Panc1 (cell line): ENCODE results near the gene GABARAP. TPM values are rescaled to one million over a fixed set of nuclear protein-coding genes. Genes with fewer than 3 reads are reported as not detected.

ENCODE experiments used
- ATAC-seq: fragments of 200-7000 bp; cut with Tn5 transposase; 2 replicates; pipeline ENCODE4 v1.9.1; 2020; ENCODE audit warnings: mild to moderate bottlenecking, moderate library complexity
- BruUV-seq: library from RNA; stranded (reverse); fragments of 400-500 nt; replicated peaks from 2 replicates; lab custom pipeline; 2021; lab: Mats Ljungman, UMichigan
- CTCF ChIA-PET: fragments of 300-600 bp; sonication (Branson Sonifier 250); formaldehyde crosslinking; loops from one replicate; lab custom pipeline; 2022; ENCODE audit warnings: antibody characterized with exemption; lab: Charles Lee
- POLR2A ChIA-PET: fragments of 300-600 bp; sonication (Branson Sonifier 250); formaldehyde crosslinking; loops from one replicate; lab custom pipeline; 2022; ENCODE audit warnings: antibody characterized with exemption; lab: Charles Lee
- DNase-seq: peaks from one replicate; pipeline ENCODE4 v3.0.0-alpha.2; 2010; ENCODE audit warnings: low read depth, low spot score
- H3K27ac ChIP-seq: 2 replicates; pipeline ENCODE4 v1.5.1; 2011; ENCODE audit warnings: mild to moderate bottlenecking, low read length, inconsistent platforms
- H3K27me3 ChIP-seq: fragments of 200-500 bp; sonication (Bioruptor generic); 2 replicates; pipeline ENCODE4 v1.6.0; 2014; ENCODE audit warnings: low read length, inconsistent platforms; ENCODE audit not compliant: control insufficient read depth, insufficient read depth
- H3K36me3 ChIP-seq: fragments of 200-500 bp; sonication (Bioruptor generic); 2 replicates; pipeline ENCODE4 v1.5.1; 2014; ENCODE audit warnings: inconsistent platforms, mild to moderate bottlenecking, low read length, moderate library complexity; ENCODE audit not compliant: control insufficient read depth, insufficient read depth
- H3K4me1 ChIP-seq: 2 replicates; pipeline ENCODE4 v1.5.1; 2011; ENCODE audit warnings: inconsistent platforms, mild to moderate bottlenecking, low read length, moderate library complexity; ENCODE audit not compliant: control insufficient read depth, insufficient read depth
- H3K4me3 ChIP-seq, 2 experiments: 2 replicates each; pipeline ENCODE4 v1.5.1; 2011 to 2012; ENCODE audit warnings: low read depth in 2 of 2, low read length in 2 of 2, mild to moderate bottlenecking in 2 of 2, inconsistent platforms in 1 of 2, moderate library complexity in 1 of 2
- H3K9me3 ChIP-seq: fragments of 200-500 bp; sonication (Bioruptor generic); 2 replicates; pipeline ENCODE4 v1.5.1; 2014; ENCODE audit warnings: low read depth, mild to moderate bottlenecking, inconsistent platforms, low read length, moderate library complexity; ENCODE audit not compliant: control insufficient read depth, insufficient read depth
- CTCF ChIP-seq: fragments of 450-650 bp; IDR thresholded peaks from 2 replicates; pipeline ENCODE4 v1.5.1; 2017; ENCODE audit warnings: mild to moderate bottlenecking
- POLR2AphosphoS5 ChIP-seq: IDR thresholded peaks from 2 replicates; pipeline ENCODE4 v1.6.1; 2012; ENCODE audit warnings: mild to moderate bottlenecking, low read depth, low read length, moderate library complexity
- REST ChIP-seq, 2 experiments: IDR thresholded peaks; 2 replicates each; pipeline ENCODE4 v1.6.1; 2011 to 2012; ENCODE audit warnings: low read depth in 2 of 2, control low read depth in 1 of 2, low read length in 1 of 2, mild to moderate bottlenecking in 1 of 2, moderate library complexity in 1 of 2; ENCODE audit not compliant: insufficient read depth in 1 of 2
- SIN3A ChIP-seq: IDR thresholded peaks from 2 replicates; pipeline ENCODE4 v1.6.1; 2012; ENCODE audit warnings: low read depth, mild to moderate bottlenecking, low read length, moderate library complexity, borderline replicate concordance; ENCODE audit not compliant: insufficient read depth
- TCF7L2 ChIP-seq: IDR thresholded peaks from 2 replicates; pipeline ENCODE4 v1.6.1; 2011; ENCODE audit warnings: mild to moderate bottlenecking, low read depth, low read length, inconsistent platforms
- in situ Hi-C: cut with HindIII; loops from 2 replicates; pipeline ENCODE4 v1.10.0; 2016; ENCODE audit warnings: low sequenced_read_pairs, low pct_unique_long_range_greater_than_20kb
- intact Hi-C: fragments of 100-400 bp; cut with micrococcal nuclease; formaldehyde crosslinking; loops from one replicate; pipeline ENCODE4 v1.10.0; 2022; ENCODE audit not compliant: unreplicated experiment
- total RNA-seq: library from RNA; stranded (reverse); gene quantifications from one replicate; pipeline ENCODE4 v1.2.1, GENCODE V29; 2021; ENCODE audit not compliant: unreplicated experiment

GABARAP gene
- total RNA-seq, 1 experiment from 2014 or later: 289 TPM

GRCh38 chr17:7196651-7197401 lies 45.4 kb downstream of the GABARAP start:
- ATAC-seq (no peak), DNase-seq (no peak)
- Histone ChIP-seq H3K36me3 (no peaks in the 10 kb centered on the region; the same call in 1 of the 2 replicates), H3K4me3 (no peak overlapping the region), H3K27me3 (no peaks in the 10 kb centered on the region), H3K27ac (no peak overlapping the region), H3K9me3 (no peaks in the 10 kb centered on the region), H3K4me1 (no peaks in the 10 kb centered on the region)
- BruUV-seq: no TSS peak
- POLR2A ChIA-PET: interaction anchor here (0.8 kb wide), 1 partner anchor 21 kb away, joined by 6 read pairs; no protein-coding TSS in a partner anchor
- in situ Hi-C loops (no loop called here), intact Hi-C loops (no loop called here)
- CTCF ChIA-PET: no interaction called here
- TF ChIP-seq REST (IDR thresholded peaks at IDR 0.05; ENCODE audit: insufficient read depth in 1 of 2, low read depth in 2 of 2, low read length in 1 of 2) (no peak), TCF7L2 (no peak), POLR2AphosphoS5 (no peak)

GRCh38 chr17:7195971-7196370 lies 46.3 kb downstream of the GABARAP start:
- DNase-seq (no peak), ATAC-seq (no peak)
- intact Hi-C loops: no loop called here
- no peaks in the 10 kb centered on the region for H3K27me3 ChIP-seq
- POLR2A ChIA-PET: no interaction called here
- H3K4me3 ChIP-seq: no peak overlapping the region
- no peaks in the 10 kb centered on the region for H3K36me3 ChIP-seq
- no peaks in the 10 kb centered on the region for H3K9me3 ChIP-seq
- in situ Hi-C loops: no loop called here
- H3K4me1 ChIP-seq: no peaks in the 10 kb centered on the region
- no TSS peak for BruUV-seq
- CTCF ChIA-PET: no interaction called here
- no peak for TF ChIP-seq REST (IDR thresholded peaks at IDR 0.05; ENCODE audit: insufficient read depth in 1 of 2, low read depth in 2 of 2, low read length in 1 of 2)
- TF ChIP-seq POLR2AphosphoS5: no peak
- TF ChIP-seq TCF7L2: no peak
- no peak for TF ChIP-seq SIN3A
- TF ChIP-seq CTCF: no peak
- H3K27ac ChIP-seq: no peak overlapping the region
